Stimulated activated CD8-positive, alpha-beta memory T cell treated with anti-CD3 and anti-CD28 coated beads, Interleukin-4, amount 100 ng/mL, for 1 hour (primary cell): ENCODE results near the gene EPN2.

Source experiments
- DNase-seq, 2 donors: peaks; one replicate each; pipeline ENCODE4 v3.0.0-alpha.2; 2020; ENCODE audit warnings: low read depth in 2 of 2, low spot score in 1 of 2

Gene EPN2

DNA sequence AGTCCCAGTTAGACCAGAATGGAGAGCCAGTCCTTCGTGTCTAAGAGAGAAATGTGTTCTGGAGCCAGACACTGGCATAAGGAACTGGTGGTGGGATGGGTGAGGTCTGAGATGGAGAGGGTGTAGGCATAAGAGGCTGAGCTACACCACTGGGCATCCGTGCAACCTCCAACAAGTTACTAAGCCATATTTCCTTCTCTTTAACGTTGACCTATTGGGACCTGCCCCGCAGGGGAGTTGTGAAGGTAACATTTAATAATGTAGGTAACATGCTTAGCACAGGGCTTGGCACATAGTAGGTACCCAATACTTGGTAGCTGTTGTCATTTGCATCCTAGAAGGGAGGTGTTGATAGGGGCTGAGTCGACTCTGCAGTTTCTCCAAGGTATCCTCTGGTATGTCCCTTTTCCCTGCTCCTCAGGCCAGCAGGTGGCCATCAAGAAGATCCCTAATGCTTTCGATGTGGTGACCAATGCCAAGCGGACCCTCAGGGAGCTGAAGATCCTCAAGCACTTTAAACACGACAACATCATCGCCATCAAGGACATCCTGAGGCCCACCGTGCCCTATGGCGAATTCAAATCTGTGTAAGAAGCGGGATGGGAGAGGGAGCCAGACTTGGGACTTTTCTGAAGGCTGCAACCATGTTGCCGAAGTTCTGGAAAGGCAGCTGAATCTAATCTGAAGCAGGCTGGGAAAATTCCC is 142.3 kb downstream of the EPN2 start:
- no peak for DNase-seq

- no peak for DNase-seq
These were observed 143.5 kb downstream of the EPN2 start for GRCh38 chr17:19380481-19381301.

- no peak for DNase-seq
These were observed 144.2 kb downstream of the EPN2 start for GRCh38 chr17:19381361-19381740.

- DNase-seq, result no peak
These were observed 144.7 kb downstream of the EPN2 start for GRCh38 chr17:19381741-19382444.

DNA sequence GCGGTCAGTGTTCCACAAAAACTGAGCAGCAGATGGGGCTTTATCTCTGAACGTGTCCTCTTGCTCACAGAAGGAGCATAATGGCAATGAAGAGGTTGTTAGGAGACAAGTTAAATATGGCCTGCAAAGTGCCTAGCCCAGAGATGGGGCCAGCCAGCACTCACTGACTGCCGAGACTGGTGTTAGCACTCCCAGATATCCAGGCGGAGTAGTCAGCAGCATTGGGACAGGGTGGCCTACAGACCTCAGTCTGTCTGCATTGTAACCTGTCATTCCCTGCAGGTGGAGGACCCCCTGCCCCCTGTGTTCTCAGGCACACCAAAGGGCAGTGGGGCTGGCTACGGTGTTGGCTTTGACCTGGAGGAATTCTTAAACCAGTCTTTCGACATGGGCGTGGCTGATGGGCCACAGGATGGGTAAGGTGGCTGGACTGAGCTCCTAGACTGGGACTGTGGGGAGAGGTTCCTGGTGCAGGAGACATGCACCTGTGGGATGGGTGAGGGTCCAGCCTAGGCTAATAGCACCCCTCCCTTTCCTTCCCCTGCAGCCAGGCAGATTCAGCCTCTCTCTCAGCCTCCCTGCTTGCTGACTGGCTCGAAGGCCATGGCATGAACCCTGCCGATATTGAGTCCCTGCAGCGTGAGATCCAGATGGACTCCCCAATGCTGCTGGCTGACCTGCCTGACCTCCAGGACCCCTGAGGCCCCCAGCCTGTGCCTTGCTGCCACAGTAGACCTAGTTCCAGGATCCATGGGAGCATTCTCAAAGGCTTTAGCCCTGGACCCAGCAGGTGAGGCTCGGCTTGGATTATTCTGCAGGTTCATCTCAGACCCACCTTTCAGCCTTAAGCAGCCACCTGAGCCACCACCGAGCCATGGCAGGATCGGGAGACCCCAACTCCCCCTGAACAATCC is 145.6 kb downstream of the EPN2 start:
- no peak for DNase-seq

- no peak for DNase-seq
These were observed 146.7 kb downstream of the EPN2 start for GRCh38 chr17:19383681-19384470.

- DNase-seq, result no peak
These were observed 147.7 kb downstream of the EPN2 start for GRCh38 chr17:19384723-19385391.

DNA sequence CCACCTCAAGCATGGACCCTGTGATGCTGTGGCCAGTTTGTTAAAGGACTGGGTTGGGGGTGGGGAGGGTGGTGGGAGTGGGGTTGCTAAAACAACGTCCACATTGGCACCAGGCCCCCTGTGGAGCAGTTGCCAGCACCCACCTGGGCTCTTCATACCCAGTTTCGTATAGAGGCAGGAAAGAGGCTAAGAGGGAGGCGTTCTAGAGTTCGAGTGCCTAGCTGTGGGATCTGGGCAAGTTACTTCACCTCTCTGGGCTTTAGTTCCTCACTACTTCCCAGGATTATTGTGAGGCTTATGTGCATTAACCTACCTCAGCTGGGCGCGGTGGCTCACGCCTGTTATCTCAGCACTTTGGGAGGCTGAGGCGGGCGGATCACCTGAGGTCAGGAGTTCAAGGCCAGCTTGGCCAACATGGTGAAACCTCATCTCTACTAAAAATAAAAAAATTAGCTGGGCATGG is 148.4 kb downstream of the EPN2 start:
- no peak for DNase-seq
